Dermis blood vessel endothelial cell (primary cell): Measurements from ENCODE around the gene FOXE1. TPM values are rescaled to one million over a fixed set of nuclear protein-coding genes. Genes with fewer than 3 reads are reported as not detected.

ENCODE experiments used
- DNase-seq: peaks from one replicate; pipeline ENCODE4 v3.0.0; 2010
- total RNA-seq: library from RNA; depleted of rRNA; stranded (reverse); fragments of >200 nt; gene quantifications from 2 replicates; pipeline ENCODE4 v1.2.3, GENCODE V29; 2014

Gene FOXE1
- total RNA-seq = 0.09 and 0.17 TPM in 2 replicates

DNA sequence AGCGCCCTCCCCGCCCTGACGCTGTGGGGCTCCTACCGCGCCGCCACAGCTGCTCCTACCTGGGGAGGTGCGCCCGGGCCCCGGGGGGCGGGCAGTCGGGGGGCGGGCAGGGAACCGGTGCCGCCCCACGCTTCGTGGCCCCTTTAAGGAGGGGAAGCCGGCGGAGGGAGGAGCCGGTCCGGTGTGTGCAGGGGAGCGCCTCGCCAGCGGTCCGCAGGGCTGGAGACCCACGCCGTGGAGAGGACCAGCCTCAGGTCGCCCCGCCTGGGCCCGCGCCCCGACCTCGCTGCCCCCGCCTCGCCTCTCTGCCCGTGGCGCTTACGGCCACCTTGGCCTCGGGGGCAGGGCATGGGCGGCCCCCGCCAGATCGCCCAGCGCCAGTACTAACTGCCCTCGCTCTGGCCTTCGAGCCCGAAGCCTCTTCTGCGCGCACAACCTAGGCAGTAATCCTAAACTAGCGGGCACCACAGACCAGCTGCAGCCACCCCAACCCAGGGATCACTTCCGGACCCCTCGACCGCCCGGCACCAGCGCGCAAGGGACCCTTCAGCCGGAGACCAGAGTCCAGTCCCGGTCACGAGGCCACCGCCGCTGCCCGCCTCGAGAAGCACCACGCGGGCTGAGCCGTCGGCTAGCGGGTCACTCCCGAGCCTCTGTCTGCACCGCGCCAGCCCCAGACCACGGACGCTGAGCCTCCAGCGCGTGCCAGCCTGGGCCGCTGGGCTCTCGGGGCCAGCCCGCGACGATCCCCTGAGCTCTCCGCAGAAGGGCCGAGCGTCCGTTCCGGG lies at the start of gene FOXE1:
Gene FOXE1, plus strand, starts transcription at position 171 of the 788 bp plus-strand sequence. CDS start 689 bp downstream, outside the sequence.
- DNase-seq = no peak

DNA sequence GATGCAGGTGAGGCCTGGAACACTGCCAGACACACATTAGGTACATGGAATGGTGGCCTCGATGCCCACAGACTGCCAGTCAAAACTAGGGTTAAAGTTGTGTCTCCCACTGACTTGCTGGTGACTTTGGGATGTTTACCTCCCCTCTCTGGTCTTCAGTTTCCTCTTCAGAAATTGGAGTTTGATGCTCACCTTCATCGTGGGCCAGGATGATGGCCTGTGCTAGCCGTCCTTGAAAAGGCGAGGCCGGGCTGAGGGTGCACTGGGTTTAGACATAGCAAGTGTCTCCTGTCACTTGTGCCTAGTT lies 49.0 kb upstream of the FOXE1 start:
- no peak for DNase-seq

DNA sequence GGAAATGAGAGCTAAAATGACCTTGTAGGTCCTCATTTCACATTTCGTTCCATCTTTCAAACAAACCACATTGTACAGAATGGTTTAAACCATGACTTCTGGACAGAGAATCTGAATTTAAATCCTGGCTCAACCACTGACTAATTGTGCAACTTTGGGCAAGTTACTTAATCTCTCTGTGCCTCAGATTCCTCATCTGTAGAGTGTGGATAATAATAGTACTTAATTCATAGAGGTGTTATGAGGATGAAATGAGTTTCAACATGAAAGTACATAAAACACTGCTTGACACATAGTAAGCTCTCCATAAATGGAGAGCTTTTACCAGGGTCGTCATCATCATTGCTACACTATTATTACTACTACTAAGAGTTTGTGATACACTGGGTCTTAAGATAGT lies 46.3 kb upstream of the FOXE1 start:
- DNase-seq = no peak

DNA sequence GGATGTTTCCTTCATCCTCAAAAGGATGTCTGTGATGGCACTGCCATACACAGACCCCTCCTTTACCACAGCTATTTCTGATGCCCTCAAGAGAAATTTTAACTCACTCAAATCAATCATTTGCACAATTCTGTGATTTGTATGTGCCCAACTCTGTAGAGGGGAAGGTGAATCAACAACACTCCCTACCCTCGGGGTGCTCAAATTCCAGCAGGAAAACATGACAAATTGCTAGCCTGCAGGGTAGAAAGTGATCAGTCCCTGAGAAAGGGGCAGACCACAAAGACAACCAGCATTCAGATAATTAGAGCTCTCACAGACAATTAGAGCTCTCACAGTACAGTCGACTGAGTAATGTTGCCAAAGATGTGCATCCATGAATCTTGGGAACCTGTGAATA lies 45.3 kb upstream of the FOXE1 start:
- no peak for DNase-seq

DNA sequence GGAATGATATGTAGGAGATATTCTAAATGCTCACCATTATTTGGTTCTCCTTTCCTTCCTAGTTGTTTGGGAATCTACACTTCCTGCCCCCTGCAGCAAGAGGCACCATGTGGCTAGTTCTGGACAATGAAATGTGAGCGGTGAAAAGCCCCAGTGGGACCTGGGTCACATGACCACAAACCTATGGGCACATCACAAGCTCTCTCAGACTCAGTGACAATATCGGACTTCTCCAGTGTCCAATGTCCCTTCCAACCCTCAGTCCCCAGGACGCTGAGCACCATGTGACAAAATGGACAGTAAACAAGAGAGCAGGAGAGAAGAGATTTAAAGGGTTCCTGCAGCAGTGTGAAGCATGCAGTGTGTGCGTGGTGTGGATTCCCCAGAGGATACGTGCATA lies 44.6 kb upstream of the FOXE1 start:
- peak; percentile 28 for DNase-seq

DNA sequence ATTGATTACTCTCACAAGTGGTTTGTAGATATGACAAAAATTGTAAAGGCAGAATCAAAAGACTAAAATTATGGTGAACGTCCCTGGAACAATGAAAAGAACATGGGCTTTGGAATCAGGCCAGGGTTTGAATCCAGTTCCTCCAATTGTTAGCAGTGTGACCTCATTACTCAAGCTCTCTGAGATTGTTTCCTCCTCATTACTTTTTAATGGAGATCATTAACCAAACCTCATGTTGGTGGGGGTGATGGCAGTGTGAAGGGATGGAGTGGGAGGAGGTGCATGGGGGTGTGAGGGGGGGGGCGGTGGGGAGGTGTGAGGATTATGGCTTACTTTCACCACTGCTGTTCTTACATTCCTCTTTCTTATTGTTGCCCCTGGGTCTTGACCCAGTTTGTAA lies 44.1 kb upstream of the FOXE1 start:
- peak; percentile 91 for DNase-seq

DNA sequence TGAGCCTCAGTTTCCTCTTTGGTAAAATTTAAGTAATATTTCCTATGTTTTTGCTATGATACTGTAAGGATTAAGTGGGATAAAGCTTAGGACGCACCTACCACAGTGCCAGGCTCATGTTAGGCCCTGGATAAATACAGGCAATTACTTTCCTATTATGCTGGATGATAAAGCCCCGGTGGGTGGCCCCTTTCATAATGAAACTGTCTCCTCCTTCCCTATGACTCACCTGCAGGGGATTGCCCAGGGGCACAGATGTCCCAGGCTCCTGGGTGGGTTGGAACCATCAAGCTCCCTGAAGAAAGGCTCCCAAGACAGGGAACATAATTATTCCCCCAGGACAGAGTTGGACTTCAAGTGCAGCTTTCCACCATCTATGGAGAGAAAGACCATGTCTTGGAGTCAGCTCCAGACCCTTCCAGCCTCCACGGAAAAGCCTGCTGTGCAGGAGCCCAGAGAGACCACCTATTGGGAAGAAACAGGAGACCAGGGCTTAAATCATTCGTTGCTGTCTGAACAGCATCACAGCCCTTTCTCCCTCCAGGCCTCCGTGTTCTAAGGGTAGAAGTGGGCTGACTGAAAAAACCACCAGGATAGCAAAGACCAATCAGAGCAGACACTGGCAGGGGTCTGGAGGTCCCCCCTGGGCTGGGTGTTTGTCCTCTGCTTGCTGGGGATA lies 43.2 kb upstream of the FOXE1 start:
- DNase-seq = peak; percentile 35

DNA sequence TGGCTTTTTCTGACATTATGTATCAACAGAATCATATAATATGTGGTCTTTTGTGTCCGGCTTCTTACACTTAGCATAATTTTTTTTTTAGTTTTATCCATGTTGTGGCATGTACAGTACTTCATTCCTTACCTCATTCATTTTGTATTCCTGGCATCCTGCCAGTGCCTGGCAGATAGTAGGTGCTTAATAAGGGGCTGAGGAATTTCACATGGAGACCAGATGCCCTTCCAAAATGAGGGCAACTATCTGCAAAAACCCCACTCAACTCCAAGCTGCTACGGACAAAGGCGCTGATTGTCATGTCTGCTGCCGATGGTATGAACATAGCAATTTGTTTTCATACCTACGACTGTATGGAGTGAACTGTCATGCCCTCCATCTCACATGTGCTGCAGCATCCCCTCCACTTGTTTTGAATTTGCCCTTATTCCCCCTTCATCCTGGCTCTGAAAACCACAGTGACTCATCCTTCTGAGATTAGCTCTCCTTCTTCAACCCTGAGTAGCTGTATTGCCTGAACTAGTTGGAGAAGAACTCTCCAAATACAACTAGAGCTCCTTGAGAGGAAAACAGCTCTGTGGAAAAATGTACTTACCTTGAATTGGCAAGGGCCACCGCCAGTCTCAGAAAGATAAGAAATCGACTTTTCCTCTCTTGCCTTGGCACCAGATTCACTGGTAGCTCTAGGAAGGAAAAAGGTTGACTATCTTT lies 41.3 kb upstream of the FOXE1 start:
- peak; percentile 28 for DNase-seq

DNA sequence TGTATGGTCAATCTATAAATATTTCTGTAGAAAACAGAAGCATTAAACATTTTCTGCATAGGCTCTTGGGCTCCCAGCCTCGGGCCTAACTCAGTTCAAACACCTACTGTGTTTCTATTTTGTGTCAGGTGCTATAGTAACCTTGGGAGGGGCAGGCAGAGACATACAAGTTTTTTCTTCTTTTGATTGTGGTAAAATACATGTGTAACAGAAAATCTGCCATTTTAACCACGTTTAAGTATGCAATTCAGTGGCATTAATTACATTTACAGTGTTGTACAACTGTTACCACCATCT lies 40.8 kb upstream of the FOXE1 start:
- DNase-seq = no peak

DNA sequence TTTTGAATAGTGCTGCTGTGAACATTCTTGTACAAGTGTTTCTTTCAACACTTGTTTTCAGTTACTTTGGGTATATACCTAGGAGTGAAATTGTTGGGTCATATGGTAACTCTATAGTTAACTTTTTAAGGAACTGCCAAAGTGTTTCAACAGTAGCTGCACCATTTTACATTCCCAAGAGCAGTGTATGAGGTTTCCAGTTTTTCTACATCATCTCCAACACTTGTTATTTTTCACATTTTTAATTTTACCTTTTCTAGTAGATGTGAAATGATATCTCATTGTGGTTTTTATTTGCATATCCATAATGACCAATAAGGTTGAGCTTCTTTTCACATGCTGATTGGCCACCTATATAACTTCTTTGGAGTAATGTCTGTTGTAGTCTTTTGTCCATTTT lies 40.0 kb upstream of the FOXE1 start:
- DNase-seq = no peak

DNA sequence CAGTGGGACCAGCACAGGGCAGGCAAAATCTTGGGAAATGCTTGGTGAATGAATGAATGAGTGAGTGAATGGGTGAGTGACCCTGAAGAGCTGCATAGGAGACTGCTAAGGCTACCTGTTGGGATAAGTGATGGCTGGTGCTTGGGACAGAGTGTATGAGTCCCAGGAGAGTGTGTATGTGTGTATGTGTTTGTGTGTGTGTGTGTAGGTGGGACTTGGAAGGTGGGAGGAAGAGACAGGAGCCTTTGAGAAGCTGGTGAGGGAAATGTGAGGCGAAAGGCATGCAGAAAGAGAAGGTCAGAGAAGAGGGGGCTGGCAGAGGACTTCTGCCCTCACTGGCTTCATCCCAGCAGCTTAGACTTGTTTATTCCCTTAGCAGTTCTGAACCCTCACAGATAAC lies 33.3 kb upstream of the FOXE1 start:
- DNase-seq = no peak

DNA sequence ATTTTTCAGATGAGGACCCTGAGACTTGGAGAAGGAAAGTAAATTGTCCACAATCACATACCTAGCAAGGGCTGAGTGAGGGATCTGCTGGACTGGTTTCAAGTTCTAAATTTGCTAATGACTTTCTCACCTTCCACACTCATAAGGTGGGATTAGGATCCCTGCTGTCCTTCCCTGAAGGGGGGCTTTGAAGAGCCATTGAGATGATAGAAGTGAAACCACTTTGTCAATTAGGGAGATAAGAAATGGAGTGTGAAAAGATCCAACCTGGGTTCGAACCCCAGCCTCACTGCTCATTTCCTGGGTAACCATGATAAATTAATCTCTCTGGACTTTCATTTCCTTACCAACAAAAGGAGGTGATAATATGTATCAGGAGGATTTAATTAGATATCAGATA lies 32.7 kb upstream of the FOXE1 start:
- no peak for DNase-seq

DNA sequence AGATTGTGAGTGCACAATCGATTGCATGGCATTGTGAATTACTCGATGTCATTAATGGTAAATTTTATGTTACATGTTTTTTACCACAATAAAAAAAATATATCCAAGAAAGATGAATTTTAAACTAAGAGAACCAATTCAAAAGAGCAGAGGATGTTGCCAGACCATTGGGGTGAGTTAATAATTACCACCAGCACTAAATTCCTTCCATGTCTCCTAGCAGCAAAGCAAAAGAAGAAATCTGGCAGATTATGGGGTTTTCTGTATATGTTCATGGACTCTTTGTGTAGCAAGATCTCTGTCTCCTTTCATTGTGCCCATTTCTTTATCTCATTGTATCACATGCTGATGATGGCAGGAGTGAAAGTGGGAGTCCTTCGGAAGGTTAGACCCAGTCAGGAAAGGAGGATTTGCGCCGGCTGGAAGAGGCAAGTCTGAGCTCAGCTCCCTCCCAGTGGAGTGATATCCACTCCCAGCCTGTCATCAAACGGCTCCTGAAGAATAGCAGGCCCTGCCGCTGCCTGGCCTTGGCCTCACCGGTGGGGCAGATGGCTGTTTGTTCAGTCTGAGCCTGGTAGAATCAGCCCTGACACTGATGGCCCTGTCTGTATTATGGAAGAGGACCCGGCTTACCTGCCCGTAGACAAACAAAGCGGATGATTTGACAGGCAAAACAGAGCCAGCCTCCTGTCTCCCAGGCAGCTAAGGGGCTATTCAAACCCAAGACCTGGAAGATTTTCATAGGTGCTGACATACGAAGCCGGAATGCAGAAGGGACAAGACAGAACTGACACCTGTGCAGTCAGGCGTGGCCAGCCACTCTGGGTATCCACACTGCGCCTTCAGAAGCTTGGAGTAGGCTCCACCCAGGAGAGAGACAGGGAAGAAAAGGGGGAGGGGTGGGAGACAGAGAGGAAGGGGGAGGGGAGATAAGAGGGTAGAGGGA lies 21.9 kb upstream of the FOXE1 start:
- DNase-seq = no peak

DNA sequence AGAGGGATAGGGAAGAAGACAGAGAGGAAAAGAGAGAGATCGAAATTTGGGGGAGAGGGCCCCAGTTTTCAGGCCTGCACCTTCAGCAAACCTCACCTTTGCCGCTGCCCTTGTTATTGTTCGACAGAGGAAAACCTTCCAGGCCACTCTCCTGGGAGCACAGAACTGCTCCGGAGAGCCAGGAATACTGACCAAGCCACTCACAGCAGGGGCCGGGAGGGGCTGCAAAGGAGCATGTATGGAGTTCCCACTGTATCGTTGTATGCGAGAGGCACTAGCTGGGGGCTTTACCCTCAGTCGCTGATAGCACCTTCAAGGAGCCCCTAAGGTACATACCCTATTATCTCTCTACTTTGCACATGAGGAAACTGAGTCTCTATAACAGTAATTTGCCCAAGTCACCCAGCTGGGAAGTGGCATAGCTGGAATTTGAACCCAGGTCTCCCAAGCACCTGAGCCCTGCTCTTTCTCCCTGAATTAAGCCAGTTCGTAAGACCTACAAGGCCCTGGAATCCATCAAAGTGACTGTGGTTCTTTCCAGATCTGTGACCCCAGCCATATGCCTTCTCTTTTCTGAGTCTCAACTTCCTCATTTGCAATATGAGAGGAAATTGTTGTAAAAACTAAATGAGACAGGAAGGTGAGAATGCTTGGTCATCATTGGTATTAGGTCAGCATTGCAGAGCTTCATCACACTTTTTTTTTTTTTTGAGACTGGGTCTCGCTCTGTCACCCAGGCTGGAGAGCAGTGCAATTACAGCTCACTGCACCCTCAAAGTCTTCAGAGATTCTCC lies 21.0 kb upstream of the FOXE1 start:
- no peak for DNase-seq

DNA sequence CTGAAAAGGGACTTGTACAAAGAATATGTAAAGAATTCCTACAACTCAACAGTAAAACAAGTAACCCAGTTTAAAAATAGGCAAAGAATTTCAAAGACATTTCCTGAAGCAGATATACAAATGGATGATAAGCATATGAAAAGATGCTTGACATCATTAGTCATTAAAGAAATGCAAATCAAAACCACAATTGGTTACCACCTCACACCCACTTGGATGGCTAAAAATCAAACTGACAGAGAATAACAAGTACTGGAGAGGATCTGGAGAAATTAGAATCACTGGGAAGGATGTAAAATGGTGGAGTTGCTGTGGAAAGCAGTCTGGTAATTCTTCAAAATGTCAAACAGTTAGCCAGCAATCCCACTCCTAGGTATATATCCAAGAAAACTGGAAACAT lies 12.5 kb upstream of the FOXE1 start:
- DNase-seq = no peak

DNA sequence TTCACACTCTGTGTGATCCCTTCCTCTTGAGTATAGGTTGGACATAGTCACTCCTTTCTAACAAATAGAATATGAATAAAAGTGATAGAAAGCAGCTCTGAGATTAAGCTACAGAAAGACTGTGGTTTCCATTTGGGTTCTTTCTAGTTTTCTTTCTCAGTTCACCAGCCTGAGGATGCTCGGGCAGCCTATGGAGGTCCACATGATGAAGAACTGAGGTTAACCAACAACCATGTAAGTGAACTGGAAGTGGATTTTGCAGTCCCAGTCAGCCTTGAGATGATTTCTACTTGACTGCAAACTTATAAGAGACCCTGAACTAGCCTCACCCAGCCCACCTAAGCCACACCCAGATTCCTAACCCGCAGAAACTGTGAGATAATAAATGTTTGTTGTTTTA lies 10.1 kb upstream of the FOXE1 start:
- no peak for DNase-seq

DNA sequence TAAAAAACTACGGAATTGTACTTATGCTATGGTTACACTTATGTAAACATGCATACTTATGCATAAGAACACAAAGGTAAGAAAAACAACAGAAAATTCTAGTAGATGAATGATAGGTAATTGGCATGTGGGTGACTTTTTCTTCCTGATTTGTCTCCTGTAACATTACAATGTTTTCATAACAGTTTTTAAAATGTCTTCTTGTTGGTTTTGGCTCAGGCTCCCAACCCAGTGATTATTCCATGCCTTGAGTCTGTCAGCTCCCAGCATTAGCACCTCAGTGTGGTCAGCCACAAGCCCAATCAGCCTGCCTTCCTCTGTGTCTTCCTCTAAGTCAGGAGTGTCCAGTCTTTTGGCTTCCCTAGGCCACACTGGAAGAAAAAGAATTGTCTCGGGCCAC lies 7.9 kb upstream of the FOXE1 start:
- no peak for DNase-seq

DNA sequence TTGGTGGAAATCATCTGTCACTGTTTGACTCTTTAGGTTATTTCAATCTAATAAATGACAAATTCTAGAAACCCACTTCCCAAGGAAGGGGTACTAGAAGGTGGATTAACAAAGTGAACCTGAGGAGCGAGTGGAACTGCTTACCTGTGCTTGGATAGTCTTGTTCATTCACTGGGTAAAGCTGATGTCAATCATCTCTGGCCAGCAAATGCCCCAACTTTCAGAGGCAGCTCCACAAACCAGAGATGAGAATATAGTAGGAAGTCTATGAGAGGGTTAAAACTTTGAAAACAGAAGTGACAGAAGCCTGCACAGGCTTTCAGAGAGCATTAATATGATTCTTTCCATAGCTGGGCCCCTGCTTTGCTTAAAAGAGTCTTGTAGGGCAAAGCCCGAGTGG lies 7.3 kb upstream of the FOXE1 start:
- DNase-seq = no peak

DNA sequence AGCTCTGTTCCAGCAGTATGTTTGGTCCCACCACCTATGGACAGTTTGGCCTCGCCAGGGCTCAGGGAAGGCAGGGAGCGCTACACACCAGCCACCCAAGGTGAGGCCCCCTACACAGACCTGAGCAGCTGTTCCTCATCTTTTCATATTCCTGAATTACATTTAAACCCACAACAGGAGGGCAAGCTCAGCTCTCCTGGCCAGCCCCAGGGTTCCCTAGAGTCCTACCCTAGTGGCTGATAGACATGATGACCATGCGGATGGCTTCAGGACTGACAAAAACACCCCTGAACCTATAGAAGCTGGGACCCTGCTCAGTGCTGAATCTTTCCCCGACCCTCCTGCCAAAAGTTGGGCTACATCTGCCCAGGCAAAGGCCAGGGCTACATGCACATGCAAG lies 6.7 kb upstream of the FOXE1 start:
- no peak for DNase-seq

DNA sequence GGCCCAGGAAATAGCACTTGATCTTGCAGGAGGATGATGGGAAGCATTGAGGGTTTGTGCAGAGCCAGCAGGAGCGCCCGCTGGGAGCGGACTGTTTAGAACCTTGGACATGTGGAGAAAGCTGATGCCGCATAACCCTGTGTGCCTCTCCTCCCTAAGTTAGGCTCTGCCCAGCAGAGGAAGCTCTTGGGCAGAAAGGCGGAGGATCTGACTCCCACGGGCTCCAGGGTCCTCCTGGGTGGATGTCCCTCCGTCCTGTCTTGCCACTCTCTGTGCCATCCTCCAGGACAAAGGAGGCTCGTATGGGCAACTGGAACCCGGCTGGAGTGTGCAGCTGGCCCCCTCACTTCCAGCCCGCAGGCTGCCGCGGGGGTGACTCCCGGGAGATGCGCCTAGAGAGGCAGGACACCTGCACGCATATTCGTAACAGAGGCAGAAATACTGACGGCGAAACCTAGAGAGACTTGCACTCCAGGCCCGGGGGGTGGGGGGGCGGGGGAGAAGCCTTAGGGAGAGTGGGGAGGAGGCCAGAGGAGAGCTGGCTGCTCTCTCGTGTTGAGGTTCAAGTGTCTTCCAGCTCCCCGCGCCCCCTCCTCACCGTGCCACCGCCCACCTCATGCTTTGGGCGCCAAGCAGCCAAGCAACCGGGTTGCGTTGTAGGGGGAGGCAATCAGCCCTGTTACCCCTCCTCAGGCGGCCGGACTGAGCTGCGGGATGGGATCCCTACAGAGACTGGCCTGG lies 5.4 kb upstream of the FOXE1 start:
- no peak for DNase-seq

DNA sequence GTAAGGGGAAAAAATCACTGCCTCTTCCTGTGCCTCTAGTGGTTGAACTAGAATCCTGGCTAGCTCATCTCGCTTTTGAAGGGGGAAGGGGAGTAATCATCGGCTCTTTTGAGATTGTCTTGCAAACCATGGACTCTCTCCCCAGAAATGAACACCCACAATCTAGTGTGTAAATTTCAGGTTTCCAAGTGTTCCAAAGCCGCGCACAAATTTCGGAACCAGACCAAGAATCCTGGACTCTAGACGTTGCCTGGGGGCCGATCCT lies 4.9 kb upstream of the FOXE1 start:
- no peak for DNase-seq
